ENCODE results near the gene SCN8A.

Gene SCN8A

DNA sequence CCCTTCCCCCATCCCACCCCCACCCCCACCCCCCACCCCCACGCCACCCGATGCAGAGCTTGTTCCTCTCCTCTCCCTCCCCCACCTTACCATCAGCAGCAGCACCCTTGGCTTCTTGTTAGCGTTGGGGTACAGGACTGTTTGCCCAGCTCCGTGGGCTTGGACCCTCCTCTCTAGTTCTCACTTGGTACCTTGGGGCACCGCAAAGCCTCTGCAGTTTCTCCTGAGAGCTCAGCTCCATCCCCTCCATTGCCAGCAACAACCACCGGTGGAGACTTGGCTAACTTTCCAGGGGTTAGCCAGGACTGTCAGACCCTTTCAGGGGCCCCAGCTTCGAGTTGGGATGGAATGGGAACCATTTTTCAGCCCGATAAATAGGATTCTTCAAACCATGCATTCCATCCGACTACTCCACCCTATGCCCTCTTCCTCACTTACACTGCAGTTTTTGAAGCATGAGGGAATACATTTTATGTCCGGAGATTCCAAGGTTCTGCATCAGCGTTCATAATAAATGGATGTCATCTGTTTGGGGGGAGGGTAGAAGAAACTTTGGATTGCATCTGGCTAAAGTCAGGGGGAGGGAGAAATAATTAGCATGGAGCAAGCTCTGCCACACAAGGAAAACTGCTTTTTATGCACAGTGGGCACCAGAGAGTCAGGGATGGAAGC is 1.1 kb downstream of the SCN8A start:
- Histone ChIP-seq H3K9ac (ENCODE audit: low read length) (no peak overlapping the region), H4K20me1 (ENCODE audit: insufficient read depth, low read length) (no peaks in the 10 kb centered on the region), H3K9me3 (replicated peaks; ENCODE audit: insufficient read depth, low read length) (no peaks in the 10 kb centered on the region), H3K27ac (ENCODE audit: low read length) (no peak overlapping the region), H3K36me3 (replicated peaks; ENCODE audit: insufficient read depth, low read length) (no peaks in the 10 kb centered on the region), H3K27me3 (replicated peaks; ENCODE audit: insufficient read depth, low read length) (peaks cover 8% of the 10 kb centered on the region), H3K4me2 (ENCODE audit: low read depth, low read length) (no peak overlapping the region), H3K4me1 (ENCODE audit: low read length) (peaks cover 5% of the 10 kb centered on the region; the same call in 1 of the 2 replicates), H3F3A (ENCODE audit: insufficient read depth, low read length) (no peaks in the 10 kb centered on the region), H3K9me2 (replicated peaks; ENCODE audit: insufficient read depth, low read length) (no peaks in the 10 kb centered on the region), H3K79me2 (ENCODE audit: low read length) (no peaks in the 10 kb centered on the region), H3K4me3 (ENCODE audit: low read length) (no peak overlapping the region), H2AFZ (ENCODE audit: low read length) (no peak overlapping the region)
- TF ChIP-seq, protein P1, sequence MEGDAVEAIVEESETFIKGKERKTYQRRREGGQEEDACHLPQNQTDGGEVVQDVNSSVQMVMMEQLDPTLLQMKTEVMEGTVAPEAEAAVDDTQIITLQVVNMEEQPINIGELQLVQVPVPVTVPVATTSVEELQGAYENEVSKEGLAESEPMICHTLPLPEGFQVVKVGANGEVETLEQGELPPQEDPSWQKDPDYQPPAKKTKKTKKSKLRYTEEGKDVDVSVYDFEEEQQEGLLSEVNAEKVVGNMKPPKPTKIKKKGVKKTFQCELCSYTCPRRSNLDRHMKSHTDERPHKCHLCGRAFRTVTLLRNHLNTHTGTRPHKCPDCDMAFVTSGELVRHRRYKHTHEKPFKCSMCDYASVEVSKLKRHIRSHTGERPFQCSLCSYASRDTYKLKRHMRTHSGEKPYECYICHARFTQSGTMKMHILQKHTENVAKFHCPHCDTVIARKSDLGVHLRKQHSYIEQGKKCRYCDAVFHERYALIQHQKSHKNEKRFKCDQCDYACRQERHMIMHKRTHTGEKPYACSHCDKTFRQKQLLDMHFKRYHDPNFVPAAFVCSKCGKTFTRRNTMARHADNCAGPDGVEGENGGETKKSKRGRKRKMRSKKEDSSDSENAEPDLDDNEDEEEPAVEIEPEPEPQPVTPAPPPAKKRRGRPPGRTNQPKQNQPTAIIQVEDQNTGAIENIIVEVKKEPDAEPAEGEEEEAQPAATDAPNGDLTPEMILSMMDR (IDR thresholded peaks at IDR 0.05; ENCODE audit: low read length) = no peak
- TF ChIP-seq EZH2phosphoT487 (IDR thresholded peaks at IDR 0.05; ENCODE audit: low read length) = no peak
- TF ChIP-seq EZH2 (optimal IDR thresholded peaks at IDR 0.05; ENCODE audit: low read depth, low read length) = no peak
- no peak for DNase-seq

DNA sequence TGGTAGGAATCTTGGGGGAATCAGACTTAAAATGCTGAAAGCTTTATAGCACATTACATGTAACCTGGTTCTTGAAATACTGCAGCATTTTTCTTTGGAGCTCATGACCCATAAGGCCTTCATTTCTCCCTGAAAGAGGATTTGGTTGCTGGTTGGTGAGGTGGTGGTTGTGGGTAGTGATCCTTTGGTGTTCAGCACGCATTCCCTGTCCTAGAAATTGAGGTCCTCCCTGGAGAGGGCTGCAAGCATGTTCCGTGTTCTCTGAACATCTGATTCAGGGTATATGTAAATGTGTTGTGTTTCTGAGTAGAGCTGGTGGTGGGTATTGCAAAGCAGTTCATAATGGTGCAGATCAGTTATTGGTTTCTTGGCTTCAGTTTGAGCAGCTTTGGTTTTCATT is 2.0 kb downstream of the SCN8A start:
- no peak overlapping the region for H2AFZ ChIP-seq (ENCODE audit: low read length)
- no peak overlapping the region for H3K4me2 ChIP-seq (ENCODE audit: low read depth, low read length)
- peaks cover 8% of the 10 kb centered on the region for H3K27me3 ChIP-seq (replicated peaks; ENCODE audit: insufficient read depth, low read length)
- H3K9me2 ChIP-seq (replicated peaks; ENCODE audit: insufficient read depth, low read length) = no peaks in the 10 kb centered on the region
- no peaks in the 10 kb centered on the region for H3K79me2 ChIP-seq (ENCODE audit: low read length)
- H3K9ac ChIP-seq (ENCODE audit: low read length) = no peak overlapping the region
- peaks cover 5% of the 10 kb centered on the region; the same call in 1 of the 2 replicates for H3K4me1 ChIP-seq (ENCODE audit: low read length)
- TF ChIP-seq, protein P1 (IDR thresholded peaks at IDR 0.05; ENCODE audit: low read length) = no peak
- TF ChIP-seq EZH2 (optimal IDR thresholded peaks at IDR 0.05; ENCODE audit: low read depth, low read length) (no peak), EZH2phosphoT487 (IDR thresholded peaks at IDR 0.05; ENCODE audit: low read length) (no peak)
- DNase-seq = no peak
- no peaks in the 10 kb centered on the region for H3K9me3 ChIP-seq (replicated peaks; ENCODE audit: insufficient read depth, low read length)
- H3K27ac ChIP-seq (ENCODE audit: low read length) = no peak overlapping the region
- no peaks in the 10 kb centered on the region for H3F3A ChIP-seq (ENCODE audit: insufficient read depth, low read length)
- no peaks in the 10 kb centered on the region for H4K20me1 ChIP-seq (ENCODE audit: insufficient read depth, low read length)
- H3K4me3 ChIP-seq (ENCODE audit: low read length) = no peak overlapping the region
- no peaks in the 10 kb centered on the region for H3K36me3 ChIP-seq (replicated peaks; ENCODE audit: insufficient read depth, low read length)

DNA sequence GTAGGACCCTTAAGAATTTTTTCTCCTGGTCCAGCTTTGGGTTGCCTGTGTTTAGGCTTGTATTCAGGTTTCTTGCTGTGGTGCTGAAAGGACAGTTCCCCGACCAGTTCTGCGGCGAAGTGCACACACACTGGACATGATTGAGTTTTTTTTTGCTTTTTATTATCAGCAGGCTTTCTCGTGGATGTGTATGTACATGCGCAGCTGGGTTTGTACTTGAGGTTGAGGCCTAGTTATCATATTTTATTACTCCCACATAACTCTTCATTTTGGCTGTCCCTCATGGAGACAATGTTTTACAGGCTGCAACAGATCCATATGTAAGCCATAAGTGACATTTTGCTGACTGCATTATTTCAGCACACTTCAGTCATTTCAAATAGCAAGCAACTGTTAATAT is 2.5 kb downstream of the SCN8A start:
- DNase-seq = peak; percentile 39
- Histone ChIP-seq H3K9me2 (replicated peaks; ENCODE audit: insufficient read depth, low read length) (no peaks in the 10 kb centered on the region), H3K4me3 (ENCODE audit: low read length) (no peak overlapping the region), H3K9ac (ENCODE audit: low read length) (no peak overlapping the region), H3K27ac (ENCODE audit: low read length) (no peak overlapping the region), H3K4me2 (ENCODE audit: low read depth, low read length) (no peak overlapping the region), H4K20me1 (ENCODE audit: insufficient read depth, low read length) (no peaks in the 10 kb centered on the region), H3K9me3 (replicated peaks; ENCODE audit: insufficient read depth, low read length) (no peaks in the 10 kb centered on the region), H3K4me1 (ENCODE audit: low read length) (peaks cover 5% of the 10 kb centered on the region; the same call in 1 of the 2 replicates), H3K36me3 (replicated peaks; ENCODE audit: insufficient read depth, low read length) (no peaks in the 10 kb centered on the region), H3K79me2 (ENCODE audit: low read length) (no peaks in the 10 kb centered on the region), H2AFZ (ENCODE audit: low read length) (no peak overlapping the region), H3F3A (ENCODE audit: insufficient read depth, low read length) (no peaks in the 10 kb centered on the region), H3K27me3 (replicated peaks; ENCODE audit: insufficient read depth, low read length) (peaks cover 8% of the 10 kb centered on the region)
- TF ChIP-seq EZH2phosphoT487 (IDR thresholded peaks at IDR 0.05; ENCODE audit: low read length) = no peak
- no peak for TF ChIP-seq EZH2 (optimal IDR thresholded peaks at IDR 0.05; ENCODE audit: low read depth, low read length)
- TF ChIP-seq, protein P1 (IDR thresholded peaks at IDR 0.05; ENCODE audit: low read length) = no peak

Data from MM.1S (cell line).